ENCODE measurements around the gene OR2W3. TPM values are rescaled to one million over a fixed set of nuclear protein-coding genes. Genes with fewer than 3 reads are reported as not detected.

OR2W3 gene
- total RNA-seq, 1 experiment from 2014 or later, result not detected

DNA sequence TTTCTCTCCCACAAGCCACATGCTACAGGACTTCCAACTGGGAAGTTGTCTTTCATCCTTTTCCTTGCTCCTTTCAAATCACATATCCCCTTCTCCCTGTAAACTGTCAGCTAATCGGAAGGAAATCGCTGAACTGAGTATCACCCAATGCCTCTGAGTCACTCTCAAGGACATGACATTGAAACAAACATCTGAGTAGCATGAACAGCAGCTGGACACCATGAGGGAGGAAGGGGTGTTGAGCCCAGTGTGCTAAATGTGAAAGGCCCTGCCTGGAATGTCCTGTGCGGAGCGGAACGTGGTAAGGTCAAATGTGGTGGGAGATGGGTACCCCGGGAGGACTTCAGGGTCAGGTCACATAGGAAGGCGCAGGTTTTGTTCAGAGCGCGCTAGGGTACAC is 29.5 kb downstream of the OR2W3 start, which contains the start of gene OR2AJ1 (continued):
- TF ChIP-seq SIN3A (IDR thresholded peaks at IDR 0.05; ENCODE audit: low read depth), result no peak
- TF ChIP-seq POLR2A (IDR thresholded peaks at IDR 0.05; ENCODE audit: borderline replicate concordance, extremely low read depth, insufficient read depth, insufficient read length), result no peak

DNA sequence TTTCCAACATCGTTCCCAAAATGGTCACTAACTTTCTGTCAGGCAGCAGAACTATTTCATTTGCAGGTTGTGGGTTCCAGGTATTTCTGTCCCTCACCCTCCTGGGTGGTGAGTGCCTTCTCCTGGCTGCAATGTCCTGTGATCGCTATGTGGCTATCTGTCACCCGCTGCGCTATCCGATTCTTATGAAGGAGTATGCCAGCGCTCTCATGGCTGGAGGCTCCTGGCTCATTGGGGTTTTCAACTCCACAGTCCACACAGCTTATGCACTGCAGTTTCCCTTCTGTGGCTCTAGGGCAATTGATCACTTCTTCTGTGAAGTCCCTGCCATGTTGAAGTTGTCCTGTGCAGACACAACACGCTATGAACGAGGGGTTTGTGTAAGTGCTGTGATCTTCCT is 38.6 kb downstream of the OR2W3 start:
- Histone ChIP-seq H3K27ac (ENCODE audit: low read depth, low read length) (no peak overlapping the region), H3K9me2 (ENCODE audit: insufficient read depth) (no peaks in the 10 kb centered on the region), H3K27me3 (ENCODE audit: insufficient read depth, low read length) (no peaks in the 10 kb centered on the region), H3K4me1 (ENCODE audit: control insufficient read depth in 1 of 2, insufficient read depth in 2 of 2, low read length in 2 of 2) (no peaks in the 10 kb centered on the region), H3K79me2 (ENCODE audit: insufficient read depth, low read length) (no peaks in the 10 kb centered on the region), H3K9ac (ENCODE audit: low read length) (no peak overlapping the region), H3K4me2 (ENCODE audit: low read length) (no peak overlapping the region), H4K20me1 (ENCODE audit: insufficient read depth) (no peaks in the 10 kb centered on the region), H2AFZ (ENCODE audit: low read depth, low read length, poor library complexity, severe bottlenecking) (no peak overlapping the region), H3K9me3 (ENCODE audit: control insufficient read depth in 1 of 2, insufficient read depth in 1 of 2, low read depth in 1 of 2, low read length in 2 of 2) (peaks cover 0 to 5% of the 10 kb centered on the region in 2 experiments; a peak in 1 of 4 replicates), H3K4me3 (replicated peaks in 1 of 2; ENCODE audit: low read depth in 1 of 2, low read length in 2 of 2) (no peak overlapping the region), H3K36me3 (ENCODE audit: control insufficient read depth in 1 of 2, insufficient read depth in 2 of 2, low read length in 2 of 2) (no peaks in the 10 kb centered on the region)
- no peak for DNase-seq (ENCODE audit: low read depth, low spot score)
- ChIA-PET POLR2A (no interaction called here), CTCF (no interaction called here), RAD21 (ENCODE audit: low non-redundant PET in 1 of 2, low total read pairs in 2 of 2, uncharacterized antibody in 2 of 2, unreplicated experiment in 2 of 2) (no interaction called here)
- ATAC-seq, result no peak
- TF ChIP-seq ELF1 (IDR thresholded peaks at IDR 0.05; ENCODE audit: borderline replicate concordance, low read depth), result no peak
- TF ChIP-seq ZFX (IDR thresholded peaks at IDR 0.05), result no peak
- TF ChIP-seq POLR2A (IDR thresholded peaks at IDR 0.05; ENCODE audit: borderline replicate concordance, extremely low read depth, insufficient read depth, insufficient read length), result no peak
- TF ChIP-seq, protein P1, sequence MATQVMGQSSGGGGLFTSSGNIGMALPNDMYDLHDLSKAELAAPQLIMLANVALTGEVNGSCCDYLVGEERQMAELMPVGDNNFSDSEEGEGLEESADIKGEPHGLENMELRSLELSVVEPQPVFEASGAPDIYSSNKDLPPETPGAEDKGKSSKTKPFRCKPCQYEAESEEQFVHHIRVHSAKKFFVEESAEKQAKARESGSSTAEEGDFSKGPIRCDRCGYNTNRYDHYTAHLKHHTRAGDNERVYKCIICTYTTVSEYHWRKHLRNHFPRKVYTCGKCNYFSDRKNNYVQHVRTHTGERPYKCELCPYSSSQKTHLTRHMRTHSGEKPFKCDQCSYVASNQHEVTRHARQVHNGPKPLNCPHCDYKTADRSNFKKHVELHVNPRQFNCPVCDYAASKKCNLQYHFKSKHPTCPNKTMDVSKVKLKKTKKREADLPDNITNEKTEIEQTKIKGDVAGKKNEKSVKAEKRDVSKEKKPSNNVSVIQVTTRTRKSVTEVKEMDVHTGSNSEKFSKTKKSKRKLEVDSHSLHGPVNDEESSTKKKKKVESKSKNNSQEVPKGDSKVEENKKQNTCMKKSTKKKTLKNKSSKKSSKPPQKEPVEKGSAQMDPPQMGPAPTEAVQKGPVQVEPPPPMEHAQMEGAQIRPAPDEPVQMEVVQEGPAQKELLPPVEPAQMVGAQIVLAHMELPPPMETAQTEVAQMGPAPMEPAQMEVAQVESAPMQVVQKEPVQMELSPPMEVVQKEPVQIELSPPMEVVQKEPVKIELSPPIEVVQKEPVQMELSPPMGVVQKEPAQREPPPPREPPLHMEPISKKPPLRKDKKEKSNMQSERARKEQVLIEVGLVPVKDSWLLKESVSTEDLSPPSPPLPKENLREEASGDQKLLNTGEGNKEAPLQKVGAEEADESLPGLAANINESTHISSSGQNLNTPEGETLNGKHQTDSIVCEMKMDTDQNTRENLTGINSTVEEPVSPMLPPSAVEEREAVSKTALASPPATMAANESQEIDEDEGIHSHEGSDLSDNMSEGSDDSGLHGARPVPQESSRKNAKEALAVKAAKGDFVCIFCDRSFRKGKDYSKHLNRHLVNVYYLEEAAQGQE (IDR thresholded peaks at IDR 0.05; ENCODE audit: low read depth), result no peak
- no peak for TF ChIP-seq YY1 (IDR thresholded peaks at IDR 0.05; ENCODE audit: extremely low read depth, insufficient replicate concordance, low read depth, low read length)
- TF ChIP-seq, protein P2, sequence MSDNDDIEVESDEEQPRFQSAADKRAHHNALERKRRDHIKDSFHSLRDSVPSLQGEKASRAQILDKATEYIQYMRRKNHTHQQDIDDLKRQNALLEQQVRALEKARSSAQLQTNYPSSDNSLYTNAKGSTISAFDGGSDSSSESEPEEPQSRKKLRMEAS (IDR thresholded peaks at IDR 0.05), result no peak
- TF ChIP-seq, protein P3, sequence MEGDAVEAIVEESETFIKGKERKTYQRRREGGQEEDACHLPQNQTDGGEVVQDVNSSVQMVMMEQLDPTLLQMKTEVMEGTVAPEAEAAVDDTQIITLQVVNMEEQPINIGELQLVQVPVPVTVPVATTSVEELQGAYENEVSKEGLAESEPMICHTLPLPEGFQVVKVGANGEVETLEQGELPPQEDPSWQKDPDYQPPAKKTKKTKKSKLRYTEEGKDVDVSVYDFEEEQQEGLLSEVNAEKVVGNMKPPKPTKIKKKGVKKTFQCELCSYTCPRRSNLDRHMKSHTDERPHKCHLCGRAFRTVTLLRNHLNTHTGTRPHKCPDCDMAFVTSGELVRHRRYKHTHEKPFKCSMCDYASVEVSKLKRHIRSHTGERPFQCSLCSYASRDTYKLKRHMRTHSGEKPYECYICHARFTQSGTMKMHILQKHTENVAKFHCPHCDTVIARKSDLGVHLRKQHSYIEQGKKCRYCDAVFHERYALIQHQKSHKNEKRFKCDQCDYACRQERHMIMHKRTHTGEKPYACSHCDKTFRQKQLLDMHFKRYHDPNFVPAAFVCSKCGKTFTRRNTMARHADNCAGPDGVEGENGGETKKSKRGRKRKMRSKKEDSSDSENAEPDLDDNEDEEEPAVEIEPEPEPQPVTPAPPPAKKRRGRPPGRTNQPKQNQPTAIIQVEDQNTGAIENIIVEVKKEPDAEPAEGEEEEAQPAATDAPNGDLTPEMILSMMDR (IDR thresholded peaks at IDR 0.05 in 2 of 3, conservative IDR thresholded peaks at IDR 0.05 in 1 of 3; ENCODE audit: borderline replicate concordance in 1 of 3, insufficient read depth in 1 of 3, low read depth in 2 of 3, low read length in 2 of 3), result no peak
- TF ChIP-seq EZH2 (IDR thresholded peaks at IDR 0.05), result no peak
- no peak for TF ChIP-seq SP1 (IDR thresholded peaks at IDR 0.05; ENCODE audit: low read depth)
- TF ChIP-seq, protein P4, sequence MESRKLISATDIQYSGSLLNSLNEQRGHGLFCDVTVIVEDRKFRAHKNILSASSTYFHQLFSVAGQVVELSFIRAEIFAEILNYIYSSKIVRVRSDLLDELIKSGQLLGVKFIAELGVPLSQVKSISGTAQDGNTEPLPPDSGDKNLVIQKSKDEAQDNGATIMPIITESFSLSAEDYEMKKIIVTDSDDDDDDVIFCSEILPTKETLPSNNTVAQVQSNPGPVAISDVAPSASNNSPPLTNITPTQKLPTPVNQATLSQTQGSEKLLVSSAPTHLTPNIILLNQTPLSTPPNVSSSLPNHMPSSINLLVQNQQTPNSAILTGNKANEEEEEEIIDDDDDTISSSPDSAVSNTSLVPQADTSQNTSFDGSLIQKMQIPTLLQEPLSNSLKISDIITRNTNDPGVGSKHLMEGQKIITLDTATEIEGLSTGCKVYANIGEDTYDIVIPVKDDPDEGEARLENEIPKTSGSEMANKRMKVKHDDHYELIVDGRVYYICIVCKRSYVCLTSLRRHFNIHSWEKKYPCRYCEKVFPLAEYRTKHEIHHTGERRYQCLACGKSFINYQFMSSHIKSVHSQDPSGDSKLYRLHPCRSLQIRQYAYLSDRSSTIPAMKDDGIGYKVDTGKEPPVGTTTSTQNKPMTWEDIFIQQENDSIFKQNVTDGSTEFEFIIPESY (IDR thresholded peaks at IDR 0.05; ENCODE audit: extremely low read depth, insufficient replicate concordance, low read length), result no peak
- TF ChIP-seq CBX3 (IDR thresholded peaks at IDR 0.05; ENCODE audit: low read depth), result no peak
- TF ChIP-seq CEBPB (IDR thresholded peaks at IDR 0.05; ENCODE audit: low read depth), result no peak
- TF ChIP-seq, protein P5, sequence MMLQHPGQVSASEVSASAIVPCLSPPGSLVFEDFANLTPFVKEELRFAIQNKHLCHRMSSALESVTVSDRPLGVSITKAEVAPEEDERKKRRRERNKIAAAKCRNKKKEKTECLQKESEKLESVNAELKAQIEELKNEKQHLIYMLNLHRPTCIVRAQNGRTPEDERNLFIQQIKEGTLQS (IDR thresholded peaks at IDR 0.05), result no peak
- no peak for TF ChIP-seq RAD21 (IDR thresholded peaks at IDR 0.05; ENCODE audit: low read depth)
- no TSS peak for BruUV-seq (replicated peaks)
- intact Hi-C loops (cut with micrococcal nuclease), result no loop called here

All from HCT116 (cell line).